CD4-positive, alpha-beta T cell treated with Interleukin-12 subunit alpha and Interleukin-12 subunit beta, for 1 hour (primary cell): ENCODE data around the gene CTTNBP2NL.
A peak's percentile ranks its signal among the peaks of the same experiment; 100 is the strongest.
"Not testable (repeated sequence)": the region's sequence is repeated elsewhere in the genome, so short reads cannot be mapped to it uniquely, and the experiment has no call there.

Experiments used
- DNase-seq: peaks from one replicate; pipeline ENCODE4 v3.0.0-alpha.2; 2020

Gene CTTNBP2NL

DNA sequence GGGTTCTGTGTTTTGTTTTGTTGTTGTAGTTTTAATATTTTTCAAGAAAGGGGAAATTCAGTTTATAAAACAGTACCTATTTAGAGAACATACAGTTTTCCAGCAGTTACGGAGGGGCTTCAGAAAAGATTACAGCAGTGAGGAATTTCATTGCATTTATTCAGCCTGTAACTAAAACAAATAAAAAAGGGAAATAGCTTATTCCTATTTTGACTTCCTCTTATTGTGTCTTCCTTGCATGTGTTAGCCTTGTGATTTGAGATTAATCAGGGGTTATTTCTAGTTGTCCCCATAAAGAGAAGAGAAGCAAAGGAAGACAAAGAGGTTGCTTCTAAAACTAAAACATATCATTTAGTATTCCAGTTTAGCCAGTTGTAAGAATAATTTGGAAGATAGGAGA is 35.0 kb downstream of the CTTNBP2NL start:
- DNase-seq: no peak

DNA sequence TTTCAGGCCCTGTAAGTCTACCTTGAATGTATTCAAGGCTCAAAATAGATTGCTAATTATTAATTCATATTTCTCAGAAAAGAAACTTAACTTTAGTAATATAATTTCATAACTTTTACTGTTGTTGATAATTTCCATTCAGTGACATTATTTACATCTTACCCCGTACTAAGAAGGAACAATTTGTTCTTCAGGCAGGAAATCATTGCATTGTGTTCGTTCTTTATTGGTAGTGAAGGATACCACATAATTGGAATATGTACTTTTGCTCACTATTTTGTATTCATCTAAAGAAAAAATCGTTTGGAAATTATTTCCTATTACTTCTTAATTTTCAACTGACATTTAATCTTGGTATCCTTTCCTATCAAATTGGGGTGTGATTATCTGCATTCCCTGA is 39.4 kb downstream of the CTTNBP2NL start:
- DNase-seq: no peak

DNA sequence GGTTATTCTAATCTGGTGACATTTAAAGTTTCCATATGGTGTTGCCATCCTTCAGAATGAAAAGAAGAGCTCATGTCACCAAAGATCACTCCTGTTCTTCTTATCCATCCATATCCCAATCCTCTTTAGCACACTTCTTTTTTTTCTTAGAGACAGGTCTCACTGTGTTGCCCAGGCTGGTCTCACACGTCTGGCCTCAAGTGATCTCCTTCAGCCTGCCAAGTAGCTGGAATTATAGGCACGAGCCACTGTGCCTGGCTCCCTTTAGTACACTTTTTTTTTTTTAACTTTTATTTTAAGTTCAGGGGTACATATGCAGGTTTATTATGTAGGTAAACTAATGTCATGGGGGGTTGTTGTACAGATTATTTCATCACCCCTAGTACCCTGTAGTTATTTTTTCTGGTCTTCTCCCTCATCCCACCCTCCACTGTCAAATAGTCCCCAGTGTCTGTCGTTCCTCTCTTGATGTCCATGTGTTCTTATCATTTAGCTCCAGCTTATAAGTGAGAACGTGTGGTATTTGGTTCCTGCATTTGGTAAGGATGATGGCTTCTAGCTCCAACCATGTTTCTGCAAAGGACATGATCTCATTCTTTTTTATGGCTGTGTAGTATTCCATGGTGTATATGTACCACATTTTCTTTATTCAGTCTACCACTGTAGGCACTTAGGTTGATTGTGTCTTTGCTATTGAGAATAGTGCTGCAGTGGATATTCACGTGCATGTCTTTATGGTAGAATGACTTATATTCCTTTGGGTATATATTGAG is 40.6 kb downstream of the CTTNBP2NL start:
- no peak for DNase-seq

DNA sequence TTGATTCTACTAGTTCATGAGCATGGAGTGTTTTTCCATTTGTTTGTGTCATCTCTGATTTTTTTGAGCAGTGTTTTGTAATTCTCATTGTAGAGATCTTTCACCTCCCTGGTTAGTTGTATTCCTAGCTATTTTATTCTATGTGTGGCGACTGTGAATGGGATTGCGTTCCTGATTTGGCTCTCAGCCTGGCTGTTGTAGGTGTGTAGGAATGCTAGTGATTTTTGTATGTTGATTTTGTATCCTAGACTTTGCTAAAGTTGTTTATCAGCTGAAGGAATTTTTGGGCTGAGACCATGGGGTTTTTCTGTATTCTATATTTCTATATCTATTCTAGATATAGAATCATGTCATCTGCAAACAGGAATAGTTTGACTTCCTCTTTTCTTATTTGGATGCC is 42.1 kb downstream of the CTTNBP2NL start:
- not testable (repeated sequence) for DNase-seq

DNA sequence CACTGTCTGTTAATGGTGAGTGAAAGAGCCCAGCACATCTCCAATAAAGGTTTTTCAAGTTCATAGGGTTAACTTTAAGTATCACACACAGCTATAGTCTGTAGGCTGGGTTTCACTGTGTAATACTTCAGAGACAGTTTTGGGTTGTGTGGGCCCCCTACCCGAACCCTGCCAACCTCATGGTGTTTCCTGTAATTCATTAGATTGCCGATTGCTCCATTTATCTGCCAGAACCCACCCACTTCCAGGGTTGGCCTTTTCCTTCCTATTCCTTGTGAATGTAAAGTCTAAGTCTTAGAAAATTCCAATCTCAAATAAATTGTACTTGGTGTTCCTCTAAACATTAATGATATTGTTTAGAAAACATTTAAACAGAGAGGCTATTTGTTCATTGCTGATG is 43.6 kb downstream of the CTTNBP2NL start:
- no peak for DNase-seq

DNA sequence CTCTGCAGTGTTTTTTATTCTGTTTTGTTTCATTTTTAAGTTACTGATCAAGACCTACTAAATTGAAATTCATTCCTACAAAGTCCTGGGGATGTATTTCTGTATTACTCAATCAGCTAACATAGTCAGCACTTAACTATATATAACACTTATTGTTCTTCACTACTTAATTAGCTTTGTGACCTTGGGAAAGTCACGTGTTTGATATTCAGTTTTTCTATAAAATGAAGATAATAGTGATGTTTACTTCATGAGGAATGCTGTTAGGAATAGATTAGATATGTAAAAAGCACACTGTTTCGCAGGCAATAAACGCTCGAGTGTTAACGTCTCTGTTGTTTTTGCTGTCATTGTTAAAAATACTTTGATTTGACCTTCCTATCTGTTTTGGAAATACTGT is 44.6 kb downstream of the CTTNBP2NL start:
- DNase-seq: no peak

DNA sequence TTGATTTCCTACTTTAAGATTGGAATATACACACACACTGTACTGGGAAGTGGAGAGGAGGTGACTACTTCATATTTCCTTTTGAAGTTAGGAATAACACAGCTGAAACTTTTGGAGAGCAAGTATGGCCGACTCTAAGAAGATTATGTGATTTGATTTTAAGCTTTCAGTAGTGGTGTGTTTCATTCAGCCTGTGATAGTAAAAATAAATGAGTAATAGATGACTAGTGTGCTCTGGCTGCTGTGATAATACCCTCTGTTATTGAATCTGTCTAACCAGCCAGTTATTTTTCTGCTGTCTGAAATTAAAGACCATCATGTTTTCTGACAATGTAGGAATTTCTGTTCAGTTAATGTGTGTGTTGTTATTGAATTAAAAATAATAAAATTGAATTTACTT is 48.3 kb downstream of the CTTNBP2NL start:
- no peak for DNase-seq

DNA sequence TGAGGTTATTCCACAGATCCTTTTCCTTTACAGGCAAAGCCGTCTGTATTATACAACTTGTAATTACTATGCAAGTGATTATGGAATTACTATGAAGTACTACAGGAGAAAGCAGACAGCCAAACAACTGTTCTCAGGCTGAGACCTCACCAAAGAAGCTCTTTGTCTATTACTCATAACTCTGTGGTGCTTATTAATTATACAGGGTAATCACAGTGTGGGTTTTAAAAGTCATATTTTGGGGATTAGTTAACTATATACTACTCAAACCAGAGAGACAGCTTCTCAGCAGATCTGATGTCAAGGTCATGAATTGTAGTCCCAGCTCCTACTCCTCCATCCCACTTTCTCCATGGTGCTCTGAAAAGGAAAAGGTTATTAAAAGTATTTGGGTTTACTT is 49.6 kb downstream of the CTTNBP2NL start:
- no peak for DNase-seq

DNA sequence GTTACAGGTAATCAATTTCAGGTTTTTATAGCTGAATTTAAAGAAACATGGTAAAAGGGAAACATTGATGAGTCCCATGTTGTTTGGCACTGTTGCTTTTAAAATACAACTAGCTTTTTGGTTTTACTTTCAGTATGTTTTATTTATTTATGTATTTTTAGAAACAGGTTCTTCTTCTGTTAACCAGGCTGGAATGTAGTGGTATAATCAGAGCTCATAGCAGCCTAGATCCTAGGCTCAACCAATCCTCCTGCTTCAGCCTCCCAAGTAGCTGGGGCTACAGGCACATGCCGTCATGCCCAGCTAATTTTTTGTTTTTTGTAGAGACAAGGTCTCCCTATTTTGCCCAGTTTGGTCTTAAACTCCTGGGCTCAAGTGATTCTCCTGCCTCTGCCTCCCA is 50.4 kb downstream of the CTTNBP2NL start:
- no peak for DNase-seq

DNA sequence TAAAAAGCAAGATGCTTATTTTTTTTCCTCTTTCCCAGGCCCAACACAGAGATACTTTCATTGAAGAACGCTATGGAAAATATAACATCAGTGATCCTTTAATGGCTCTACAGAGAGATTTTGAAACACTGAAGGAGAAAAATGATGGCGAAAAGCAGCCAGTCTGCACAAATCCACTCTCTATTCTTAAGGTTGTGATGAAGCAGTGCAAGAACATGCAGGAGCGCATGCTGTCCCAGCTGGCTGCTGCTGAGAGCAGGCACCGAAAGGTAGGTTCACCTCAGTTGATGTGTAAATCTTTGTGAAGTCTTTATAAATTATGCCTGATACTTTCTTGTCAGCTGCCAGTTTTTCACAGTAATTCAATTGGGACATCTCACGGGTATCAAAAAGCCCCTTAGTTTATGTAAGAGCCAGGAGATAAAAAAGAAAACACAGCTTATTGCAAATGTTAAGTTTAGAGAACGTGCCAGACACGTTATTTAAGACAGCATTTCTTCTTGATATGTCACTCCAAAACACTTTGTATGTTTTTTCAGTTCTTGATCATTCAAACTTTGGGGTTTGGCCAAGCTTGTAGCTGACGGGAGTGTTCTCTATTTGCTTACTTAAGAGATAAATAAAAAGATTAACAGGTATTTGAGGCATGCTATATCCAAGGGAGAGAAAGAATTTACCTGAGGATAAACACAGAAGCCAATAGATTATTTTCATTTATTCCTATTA is 53.1 kb downstream of the CTTNBP2NL start:
- DNase-seq: no peak

DNA sequence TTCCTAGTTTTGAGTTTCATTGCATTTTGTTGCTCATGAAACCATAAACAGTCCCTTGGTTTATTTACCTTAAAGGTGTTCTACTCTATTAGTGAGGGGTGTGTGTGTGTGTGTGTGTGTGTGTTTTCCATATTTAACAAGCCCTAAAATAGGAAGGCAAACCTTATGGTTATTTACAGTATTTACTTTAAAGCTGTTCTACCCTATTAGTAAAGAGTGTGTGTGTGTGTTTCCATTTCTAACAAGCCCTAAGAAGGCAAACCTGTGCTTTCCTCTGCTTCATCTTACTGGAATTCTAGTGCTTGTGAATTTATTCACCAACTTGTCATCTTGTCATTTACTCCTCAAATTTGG is 53.6 kb downstream of the CTTNBP2NL start:
- no peak for DNase-seq

DNA sequence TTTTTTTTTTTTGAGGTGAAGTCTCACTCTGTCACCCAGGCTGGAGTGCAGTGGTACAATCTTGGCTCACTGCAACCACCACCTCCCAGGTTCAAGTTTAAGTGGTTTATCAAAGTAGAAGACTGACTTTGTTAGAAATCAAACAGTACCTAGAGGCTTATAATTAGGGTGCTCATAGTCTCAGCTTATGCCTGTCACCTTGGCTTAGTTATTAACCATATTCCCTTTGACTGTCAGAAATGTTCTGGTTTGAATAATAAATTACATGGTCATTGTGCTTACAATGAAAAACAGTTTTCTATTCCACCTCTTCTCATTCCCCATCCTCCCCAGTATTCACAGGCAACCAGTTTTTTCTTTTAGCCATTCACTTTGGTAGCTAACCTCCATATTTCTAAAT is 54.8 kb downstream of the CTTNBP2NL start:
- no peak for DNase-seq

DNA sequence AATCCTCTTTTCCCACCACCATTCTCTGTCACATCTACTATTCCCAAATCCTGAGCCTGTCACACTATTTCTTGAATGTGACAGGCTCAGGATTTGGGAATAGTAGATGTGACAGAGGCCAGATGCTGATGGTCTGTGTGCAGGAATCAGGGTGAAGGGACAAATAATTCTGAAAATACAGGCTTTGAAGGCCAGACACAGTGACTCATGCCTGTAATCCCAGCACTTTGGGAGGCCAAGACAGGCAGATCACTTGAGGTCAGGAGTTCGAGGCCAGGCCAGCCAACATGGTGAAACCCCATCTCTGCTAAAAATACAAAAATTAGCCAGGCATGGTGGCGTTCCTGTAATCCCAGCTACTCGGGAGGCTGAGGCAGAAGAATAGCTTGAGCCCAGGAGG is 55.3 kb downstream of the CTTNBP2NL start:
- DNase-seq: not testable (repeated sequence)

DNA sequence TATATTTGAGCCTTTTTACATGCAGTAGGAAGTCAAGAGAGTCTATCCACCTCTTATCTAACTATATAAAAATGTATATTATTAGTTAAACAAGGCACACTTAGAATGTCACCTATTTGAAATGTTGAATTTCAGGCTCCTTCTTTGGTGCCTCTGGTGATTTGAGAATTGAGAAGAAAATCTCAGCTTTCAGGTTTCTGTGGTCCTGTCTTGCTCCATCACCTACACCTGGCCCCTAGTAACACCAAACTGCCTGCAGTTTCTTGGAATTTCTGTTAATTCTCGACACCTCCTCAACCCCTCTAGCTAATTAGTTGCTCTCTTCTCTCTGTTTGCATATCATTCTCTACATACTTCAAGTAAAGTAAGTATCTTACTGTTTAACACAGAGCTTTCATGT is 57.9 kb downstream of the CTTNBP2NL start:
- DNase-seq: no peak

DNA sequence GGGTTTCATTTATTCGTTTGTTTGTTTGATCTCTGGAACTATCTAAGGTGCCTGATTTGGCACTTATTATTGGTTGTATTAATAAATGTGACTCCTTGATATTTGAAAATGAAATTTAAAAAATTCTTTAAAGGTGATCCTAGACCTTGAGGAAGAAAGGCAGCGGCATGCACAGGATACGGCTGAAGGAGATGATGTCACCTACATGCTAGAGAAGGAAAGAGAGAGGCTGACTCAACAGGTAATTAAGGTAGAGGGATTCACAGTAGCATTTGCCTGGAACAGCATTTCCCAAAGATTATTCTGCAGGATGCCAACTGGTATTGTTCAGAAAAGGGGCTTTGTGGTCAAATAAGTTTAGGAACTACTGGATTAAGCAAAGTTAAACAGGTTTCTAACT is 58.3 kb downstream of the CTTNBP2NL start:
- DNase-seq: no peak

DNA sequence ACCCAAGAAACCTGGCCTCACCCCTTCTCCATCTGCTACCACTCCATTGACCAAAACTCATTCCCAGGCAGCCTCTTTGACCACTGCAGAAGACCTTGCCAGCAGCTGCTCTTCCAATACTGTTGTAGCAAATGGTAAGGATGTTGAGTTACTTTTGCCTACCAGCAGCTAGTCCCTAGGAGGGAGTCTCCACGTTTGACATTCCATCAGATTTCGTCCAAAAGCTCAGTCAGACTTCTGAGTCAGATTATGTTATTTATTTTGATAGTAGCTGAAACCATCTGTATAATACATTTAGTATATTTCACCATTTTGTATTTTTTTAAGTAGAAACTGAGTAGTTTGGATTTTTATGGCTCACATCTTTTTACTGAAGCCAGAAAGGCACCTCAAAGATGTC is 61.2 kb downstream of the CTTNBP2NL start:
- DNase-seq: no peak

DNA sequence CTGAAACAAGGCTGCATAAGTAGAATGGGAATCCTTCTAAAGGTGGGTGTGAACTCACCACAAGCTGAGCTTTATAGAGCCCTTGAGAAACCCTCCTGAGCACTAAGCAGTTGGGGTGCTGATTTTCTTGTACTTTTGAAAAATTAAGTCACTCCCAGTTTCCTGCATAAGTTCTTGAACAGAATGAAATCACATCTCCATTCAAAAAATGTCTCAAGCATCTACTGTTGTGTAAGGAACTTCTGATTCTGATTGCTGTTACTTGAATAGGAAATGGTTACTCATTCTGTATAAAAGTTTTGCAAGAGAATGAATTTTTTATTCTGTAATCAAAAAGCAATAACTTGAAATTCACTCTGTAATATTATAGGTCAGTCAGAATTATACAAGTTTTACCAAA is 61.9 kb downstream of the CTTNBP2NL start:
- DNase-seq: no peak

DNA sequence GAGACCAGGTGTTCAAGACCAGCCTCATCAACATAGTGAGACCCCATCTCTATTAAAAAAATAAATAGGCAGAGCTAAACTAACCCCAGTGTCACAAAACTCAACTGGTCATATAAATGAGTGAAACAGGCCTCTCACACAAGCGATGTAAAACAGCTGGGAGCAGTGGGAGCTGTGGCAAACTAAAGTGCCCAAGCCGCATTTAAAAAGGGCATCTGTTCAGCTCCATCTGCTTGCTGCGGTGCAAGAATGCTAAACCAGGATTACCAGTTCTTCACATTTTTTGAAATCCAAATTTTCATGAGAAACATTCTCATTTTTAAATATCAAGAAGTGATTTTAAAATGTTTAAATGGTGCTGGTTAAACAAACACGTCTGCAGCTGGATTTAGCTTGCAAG is 62.7 kb downstream of the CTTNBP2NL start:
- DNase-seq: no peak

DNA sequence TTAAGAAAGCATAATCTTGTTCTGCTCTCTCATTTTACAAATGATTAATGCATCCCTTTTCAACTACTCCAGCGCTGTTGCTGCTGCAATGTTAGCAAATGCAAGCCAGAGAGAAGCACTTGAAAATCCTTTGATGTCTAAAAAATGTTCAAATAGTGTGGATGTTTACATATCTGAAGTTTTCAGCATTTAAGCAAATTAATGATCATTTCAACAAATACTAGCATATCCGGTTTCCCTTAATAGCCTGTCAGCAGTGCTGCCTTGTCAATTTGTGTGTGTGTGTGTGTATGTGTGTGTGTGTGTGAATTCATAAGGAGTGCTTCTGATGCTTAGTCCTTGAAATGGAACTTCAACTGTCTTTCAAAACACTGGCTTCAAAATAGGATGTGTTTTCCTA is 64.6 kb downstream of the CTTNBP2NL start:
- no peak for DNase-seq

DNA sequence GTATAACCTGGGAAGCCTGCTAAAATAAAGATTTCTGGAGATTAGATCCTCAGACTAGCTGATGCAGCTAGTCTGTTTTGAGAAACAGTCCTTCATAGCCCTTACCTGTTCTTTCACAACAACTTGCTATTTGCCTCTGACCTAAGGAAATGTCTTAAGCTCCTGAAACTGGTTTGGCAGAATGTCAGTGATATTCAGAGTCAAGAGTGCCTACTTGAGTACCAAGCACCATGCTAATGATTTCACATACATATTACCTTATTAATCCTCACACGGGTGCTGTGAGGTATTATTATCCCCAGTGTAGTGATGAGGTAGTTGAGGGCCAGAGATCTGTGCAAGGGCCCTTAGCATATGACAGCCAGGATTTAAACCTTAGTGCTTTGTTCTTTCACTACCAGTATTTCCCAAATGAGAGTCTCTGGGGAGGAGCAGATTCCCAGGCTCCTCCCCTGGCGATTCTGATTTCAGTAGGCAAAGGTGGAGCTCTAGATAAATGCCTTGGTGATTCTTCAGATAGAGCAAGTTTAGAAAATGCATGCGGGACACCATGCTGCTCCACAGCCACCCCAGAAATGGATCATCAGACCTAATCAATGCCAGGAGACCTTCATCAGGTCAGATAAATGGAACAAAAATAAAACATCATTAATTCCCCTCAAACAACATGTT is 65.3 kb downstream of the CTTNBP2NL start:
- DNase-seq: no peak

DNA sequence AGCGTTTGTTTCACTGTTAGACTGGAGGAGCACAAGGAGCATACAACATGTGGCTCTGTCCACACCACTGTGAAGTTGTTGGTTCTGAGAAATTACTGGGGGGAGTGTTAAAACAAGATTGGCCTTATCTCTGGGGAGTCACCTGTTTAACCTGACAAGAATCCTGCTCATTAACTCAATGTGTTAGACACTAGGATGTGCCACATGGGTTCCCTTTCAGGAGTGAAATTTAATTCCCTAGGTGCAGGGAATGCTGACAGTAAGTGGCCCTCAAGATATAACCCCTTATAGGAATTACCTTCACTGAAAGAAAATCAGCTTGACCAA is 66.9 kb downstream of the CTTNBP2NL start:
- DNase-seq: no peak

DNA sequence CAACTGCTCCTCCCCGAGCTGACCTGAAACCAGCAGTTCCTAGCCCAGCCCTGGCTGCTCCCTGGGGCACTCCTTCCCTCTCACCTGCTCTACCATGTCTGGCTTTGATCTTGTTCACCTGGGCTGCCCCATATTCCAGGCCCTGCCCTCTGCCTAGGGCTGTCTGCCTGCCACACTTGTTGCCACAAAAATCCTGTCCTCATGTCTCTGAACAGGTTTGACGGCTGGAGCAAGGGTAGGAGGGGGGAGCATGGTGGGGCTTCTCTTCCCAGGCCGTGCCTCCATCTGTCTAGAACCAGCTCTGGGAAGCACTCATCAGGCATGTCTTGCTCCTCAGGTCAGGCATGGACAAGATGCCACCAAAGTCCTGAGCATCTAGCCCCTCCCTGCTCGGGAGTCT is 68.5 kb downstream of the CTTNBP2NL start:
- no peak for DNase-seq

DNA sequence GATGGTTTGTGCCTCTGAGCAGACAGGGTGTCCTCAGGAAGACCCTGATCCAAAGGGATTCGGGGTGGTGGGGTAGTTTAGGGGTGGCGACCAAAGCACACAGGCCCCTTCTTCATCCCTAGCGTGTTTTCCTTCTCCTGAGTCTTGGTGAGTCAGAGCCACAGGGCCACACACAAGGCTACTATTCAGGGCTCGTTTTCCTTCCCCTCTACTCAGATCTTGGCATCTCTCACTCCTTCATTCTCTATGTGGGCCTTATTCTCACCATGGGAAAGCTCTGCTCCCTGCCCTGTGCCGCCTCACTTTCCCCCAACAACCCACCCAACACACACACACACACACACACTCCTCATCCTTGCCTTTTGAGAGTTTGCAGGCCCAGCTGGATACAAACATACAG is 69.1 kb downstream of the CTTNBP2NL start:
- DNase-seq: no peak

DNA sequence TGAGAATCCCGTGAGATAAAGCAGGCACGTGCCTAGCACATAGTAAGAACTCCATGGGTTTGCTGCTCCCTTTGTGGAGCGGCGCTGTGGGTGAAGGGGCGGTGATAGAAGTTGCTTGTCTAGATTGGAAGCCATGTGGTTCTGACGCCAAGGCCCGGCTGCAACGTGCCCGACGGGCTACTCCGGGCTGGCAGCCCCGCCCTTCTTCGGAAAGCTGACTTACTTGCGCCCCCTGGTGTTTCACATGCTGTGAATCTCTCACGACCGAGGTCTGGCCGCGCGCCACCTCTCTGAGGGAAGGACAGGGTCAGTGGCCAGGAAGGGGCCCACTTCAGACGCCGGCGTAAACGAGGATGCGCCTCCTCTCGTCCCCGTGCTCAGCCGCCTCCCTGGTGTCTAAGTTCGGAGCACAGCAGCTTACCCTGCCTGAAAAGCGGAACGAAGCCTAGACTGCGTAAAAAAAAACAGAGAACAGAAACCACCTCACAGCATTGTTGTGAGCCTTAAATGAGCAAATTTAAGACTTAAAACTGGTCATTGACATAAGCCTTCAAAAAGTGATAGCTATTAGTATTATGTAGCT is 70.2 kb downstream of the CTTNBP2NL start:
- DNase-seq: peak; percentile 86
